ENCODE measurements around the gene CDT1.

Gene CDT1

GRCh38 chr16:88762941-88763340, 40.6 kb upstream of the CDT1 start:
- no peak for TF ChIP-seq CTCF (IDR thresholded peaks at IDR 0.05; ENCODE audit: control insufficient read depth, extremely low read depth, insufficient read depth)
- H3K4me3 ChIP-seq (ENCODE audit: low read depth, low read length), result peak overlapping the region; percentile 17; the same call in 1 of the 2 replicates
- DNase-seq (ENCODE audit: low read depth), result no peak

- TF ChIP-seq CTCF (IDR thresholded peaks at IDR 0.05; ENCODE audit: control insufficient read depth, extremely low read depth, insufficient read depth), result no peak; the same call in 1 of the 2 replicates
- H3K4me3 ChIP-seq (ENCODE audit: low read depth, low read length), result peak overlapping the region; percentile 3; the same call in 1 of the 2 replicates
- DNase-seq (ENCODE audit: low read depth), result no peak
These were observed 40.0 kb upstream of the CDT1 start for GRCh38 chr16:88763502-88764053.

GRCh38 chr16:88764080-88764479, 39.5 kb upstream of the CDT1 start:
- H3K4me3 ChIP-seq (ENCODE audit: low read depth, low read length), result peak overlapping the region; percentile 3; the same call in 1 of the 2 replicates
- TF ChIP-seq CTCF (IDR thresholded peaks at IDR 0.05; ENCODE audit: control insufficient read depth, extremely low read depth, insufficient read depth), result no peak
- DNase-seq (ENCODE audit: low read depth), result no peak

GRCh38 chr16:88764913-88765349, 38.7 kb upstream of the CDT1 start:
- no peak overlapping the region for H3K4me3 ChIP-seq (ENCODE audit: low read depth, low read length)
- no peak for TF ChIP-seq CTCF (IDR thresholded peaks at IDR 0.05; ENCODE audit: control insufficient read depth, extremely low read depth, insufficient read depth)
- DNase-seq (ENCODE audit: low read depth), result no peak

GRCh38 chr16:88766975-88767374, 36.6 kb upstream of the CDT1 start:
- H3K4me3 ChIP-seq (ENCODE audit: low read depth, low read length), result no peak overlapping the region
- no peak for TF ChIP-seq CTCF (IDR thresholded peaks at IDR 0.05; ENCODE audit: control insufficient read depth, extremely low read depth, insufficient read depth)
- no peak for DNase-seq (ENCODE audit: low read depth)

- TF ChIP-seq CTCF (IDR thresholded peaks at IDR 0.05; ENCODE audit: control insufficient read depth, extremely low read depth, insufficient read depth), result no peak
- DNase-seq (ENCODE audit: low read depth), result no peak
- peak overlapping the region; percentile 48 for H3K4me3 ChIP-seq (ENCODE audit: low read depth, low read length)
These were observed 36.0 kb upstream of the CDT1 start for GRCh38 chr16:88767546-88768070.

Measured in LNCaP clone FGC (cell line).